K562 treated with DMSO at 1 percent for 12 hours (cell line): ENCODE data around the gene HGFAC. TPM values are rescaled to one million over a fixed set of nuclear protein-coding genes. Genes with fewer than 3 reads are reported as not detected.

Experiments used
- total RNA-seq: library from RNA; unstranded; fragments of 300-600 nt; gene quantifications from 2 replicates; pipeline ENCODE4 v1.2.3, GENCODE V29; 2022; ENCODE audit not compliant: insufficient read depth

HGFAC gene
- total RNA-seq: not detected in 2 replicates

DNA sequence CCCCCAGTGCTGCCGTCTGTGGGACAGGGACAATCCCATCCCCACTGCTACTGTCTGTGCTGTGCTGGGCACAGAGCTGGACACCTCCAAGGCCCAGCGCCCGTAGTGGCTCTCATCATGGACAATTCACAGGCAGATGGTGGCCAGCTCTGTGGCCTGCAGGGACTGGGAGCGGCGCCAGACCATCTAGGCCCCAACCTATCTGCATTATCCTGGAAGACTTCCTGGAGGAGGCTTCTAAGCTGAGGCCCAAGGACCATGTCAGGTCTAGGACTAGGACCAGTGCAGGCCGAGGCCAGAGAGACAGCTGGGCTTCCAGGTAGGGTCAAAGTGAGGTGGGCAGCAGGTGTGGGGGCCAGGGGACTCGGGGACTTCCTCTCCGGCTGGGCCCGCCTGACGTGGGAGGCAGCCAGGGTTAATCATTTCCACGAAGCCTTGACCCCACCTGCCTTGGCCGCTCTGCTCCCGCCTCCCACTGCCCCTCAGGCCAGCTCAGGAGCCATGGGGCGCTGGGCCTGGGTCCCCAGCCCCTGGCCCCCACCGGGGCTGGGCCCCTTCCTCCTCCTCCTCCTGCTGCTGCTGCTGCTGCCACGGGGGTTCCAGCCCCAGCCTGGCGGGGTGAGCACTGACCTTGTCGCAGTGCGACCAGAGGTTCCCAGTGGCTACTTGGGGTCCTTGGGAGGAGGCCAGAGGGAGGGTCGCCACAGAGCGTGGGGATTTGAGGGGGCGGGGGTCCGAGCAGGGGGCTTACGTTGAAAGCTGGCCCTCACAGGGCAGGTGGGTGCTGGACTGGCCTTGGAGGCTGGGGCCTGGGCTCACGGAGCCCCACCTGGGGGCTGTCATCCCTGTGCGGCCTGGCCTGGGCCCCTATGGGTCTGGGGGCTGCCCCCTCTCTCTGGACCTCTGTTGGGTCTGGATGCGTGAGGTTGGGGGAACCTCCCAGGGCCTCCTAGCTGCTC lies at the start of gene HGFAC:
HGFAC (plus strand) TSS at position 468 of the 959 bp plus-strand sequence; CDS start at position 502, 34 bp downstream.

GRCh38 chr4:3462790-3463415 lies 21.1 kb downstream of the HGFAC start, which contains the start of gene DOK7:
Gene DOK7 (plus strand): TSS chr4:3463306. CDS start chr4:3463376, 70 bp downstream.

Other genes starting within 250 kb of the HGFAC start
- 0.36 and 0.38 TPM in 2 replicates for gene MSANTD1, start 192.8 kb upstream of the HGFAC start, total RNA-seq
- 8.4 and 29.3 TPM in 2 replicates for gene RGS12, start 148.9 kb upstream of the HGFAC start, total RNA-seq
- not detected in 2 replicates for gene DOK7, start 21.3 kb downstream of the HGFAC start, total RNA-seq
- 96.8 and 114 TPM in 2 replicates for gene LRPAP1, start 90.5 kb downstream of the HGFAC start, total RNA-seq